Hematopoietic multipotent progenitor cell treated with erythropoietin and hydrocortisone succinate and interleukin-3 and kit ligand, for 15 days (in vitro differentiated cells): ENCODE data around the gene PSD2.
A peak's percentile ranks its signal among the peaks of the same experiment; 100 is the strongest.

Experiments
- DNase-seq: peaks from one replicate; pipeline ENCODE4 v3.0.0-alpha.2; 2015; ENCODE audit warnings: low spot score

The PSD2 gene

GRCh38 chr5:139795074-139796001 lies at the start of gene PSD2:
Gene PSD2 (plus strand): TSS chr5:139795808. CDS start chr5:139809441, 13,633 bp downstream.
- DNase-seq: no peak

GRCh38 chr5:139746691-139747582 lies 48.7 kb upstream of the PSD2 start:
- DNase-seq: no peak

- no peak for DNase-seq
Measured at GRCh38 chr5:139747583-139748504, 47.8 kb upstream of the PSD2 start.

GRCh38 chr5:139748505-139748826 lies 47.1 kb upstream of the PSD2 start:
- no peak for DNase-seq

- DNase-seq: peak; percentile 22
Measured at GRCh38 chr5:139749242-139749641, 46.4 kb upstream of the PSD2 start.

GRCh38 chr5:139751236-139751635 lies 44.4 kb upstream of the PSD2 start:
- no peak for DNase-seq

- no peak for DNase-seq
Measured at GRCh38 chr5:139752506-139753473, 42.8 kb upstream of the PSD2 start.

- DNase-seq: no peak
Measured at GRCh38 chr5:139755892-139756671, 39.5 kb upstream of the PSD2 start.

- DNase-seq: no peak
Measured at GRCh38 chr5:139756971-139757370, 38.6 kb upstream of the PSD2 start.

GRCh38 chr5:139757727-139758509 lies 37.7 kb upstream of the PSD2 start:
- DNase-seq: no peak

- DNase-seq: no peak
Measured at GRCh38 chr5:139758510-139759075, 37.0 kb upstream of the PSD2 start.

GRCh38 chr5:139759219-139759721 lies 36.3 kb upstream of the PSD2 start:
- no peak for DNase-seq

GRCh38 chr5:139760066-139761056 lies 35.2 kb upstream of the PSD2 start:
- DNase-seq: no peak

- DNase-seq: no peak
Measured at GRCh38 chr5:139761057-139761450, 34.6 kb upstream of the PSD2 start.

GRCh38 chr5:139761501-139761900 lies 34.1 kb upstream of the PSD2 start:
- DNase-seq: no peak

GRCh38 chr5:139762615-139763170 lies 32.9 kb upstream of the PSD2 start:
- DNase-seq: no peak
